ENCODE measurements around the gene CCT7.

GRCh38 chr2:73218298-73218697, 15.8 kb upstream of the CCT7 start:
- TF ChIP-seq RAD21 (IDR thresholded peaks at IDR 0.05; ENCODE audit: low read depth) (no peak), TAF1 (IDR thresholded peaks at IDR 0.05; ENCODE audit: low read depth) (no peak), MAX (IDR thresholded peaks at IDR 0.05) (no peak), FOXM1 (IDR thresholded peaks at IDR 0.05; ENCODE audit: borderline replicate concordance, low read depth) (no peak), EP300 (IDR thresholded peaks at IDR 0.05; ENCODE audit: borderline replicate concordance) (no peak), REST (IDR thresholded peaks at IDR 0.05; ENCODE audit: low read depth) (no peak), EGR1 (IDR thresholded peaks at IDR 0.05) (no peak), YY1 (IDR thresholded peaks at IDR 0.05; ENCODE audit: low read depth) (no peak), CEBPB (IDR thresholded peaks at IDR 0.05) (no peak), CREB1 (IDR thresholded peaks at IDR 0.05; ENCODE audit: low read depth) (no peak), ZBTB7A (IDR thresholded peaks at IDR 0.05; ENCODE audit: low read depth) (no peak), TEAD4 (IDR thresholded peaks at IDR 0.05) (no peak)

Measured in Ishikawa (cell line).